GM18499 (cell line): Measurements from ENCODE around the gene TNFSF12.

Source experiments
- ATAC-seq: cut with Tn5 transposase; IDR thresholded peaks from one replicate; pipeline ENCODE4 v1.9.1; 2021; ENCODE audit warnings: moderate number of reproducible peaks; ENCODE audit not compliant: insufficient read depth, unreplicated experiment

Gene TNFSF12

DNA sequence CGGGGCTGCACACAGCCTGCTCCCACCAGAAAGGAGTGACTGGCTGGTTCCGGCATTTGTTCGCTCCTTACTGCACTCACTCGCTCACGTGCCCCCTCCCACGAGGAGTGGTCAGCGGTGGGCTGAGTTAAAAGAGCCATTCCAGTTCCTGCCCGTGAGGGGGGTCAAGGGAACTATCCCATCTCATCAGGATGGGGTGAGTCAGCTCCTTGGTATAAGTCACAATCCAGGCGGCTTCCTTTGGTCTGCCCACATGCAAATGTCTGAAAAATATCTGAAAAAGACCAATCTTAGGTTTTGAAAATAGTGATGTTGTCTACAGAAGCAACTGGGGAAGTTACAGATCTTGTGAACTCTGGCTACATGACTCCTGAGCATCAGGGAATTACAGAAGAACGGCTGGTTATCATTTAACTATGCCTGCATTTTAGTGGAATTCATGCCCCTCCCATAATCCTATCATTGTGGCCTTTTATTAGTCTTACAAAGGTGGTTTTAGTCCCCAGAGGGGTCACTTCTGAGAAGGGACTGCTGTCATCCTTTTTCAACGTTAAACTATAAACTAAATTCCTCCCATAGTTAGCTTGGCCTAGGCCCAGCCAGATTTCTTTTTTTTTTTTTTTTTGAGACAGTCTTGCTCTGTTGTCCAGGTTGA is 9.8 kb upstream of the TNFSF12 start:
- ATAC-seq = no peak

DNA sequence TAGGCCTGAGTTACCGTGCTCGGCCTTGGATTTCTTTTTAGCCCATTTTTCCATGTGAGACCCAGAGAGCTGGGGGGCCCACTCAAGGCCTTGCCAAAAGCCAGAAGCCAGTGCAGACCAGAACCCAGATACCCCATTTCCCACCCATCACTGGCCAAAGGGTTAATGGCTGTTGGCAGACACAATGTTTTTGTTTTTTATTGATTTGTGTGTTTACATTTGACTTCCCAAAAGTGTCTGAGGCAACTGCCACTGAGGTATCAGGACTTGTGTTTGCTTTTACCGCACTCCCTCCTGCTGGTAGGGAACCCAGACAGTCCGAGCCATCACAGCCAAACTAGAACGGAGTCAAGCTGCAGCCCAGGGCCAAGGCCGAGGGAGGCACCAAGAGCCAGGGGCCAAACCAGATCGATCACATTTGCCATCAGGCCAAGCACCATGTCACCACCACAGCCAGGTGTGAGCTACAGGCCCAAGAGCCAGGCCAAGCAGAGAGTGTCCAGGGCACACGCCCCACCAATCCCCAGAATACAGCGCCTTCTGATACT is 7.7 kb upstream of the TNFSF12 start:
- ATAC-seq = no peak

DNA sequence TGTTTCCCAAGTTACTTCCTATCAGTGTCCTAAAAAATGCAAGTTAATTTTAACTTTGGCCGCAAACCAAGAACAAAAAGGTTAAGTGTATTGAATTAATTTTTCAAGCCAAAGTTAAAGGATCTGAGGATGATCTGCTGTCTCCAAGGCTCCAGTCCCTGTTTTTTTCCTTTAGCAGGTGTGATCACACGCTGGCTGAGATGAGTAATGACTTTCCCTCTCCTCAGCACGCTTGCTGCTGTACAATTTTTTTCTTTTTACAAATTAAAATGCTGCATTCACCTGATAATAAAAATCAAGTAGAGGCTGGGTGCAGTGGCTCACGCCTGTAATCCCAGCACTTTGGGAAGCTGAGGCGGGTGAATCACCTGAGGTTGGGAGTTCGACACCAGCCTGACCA is 3.9 kb upstream of the TNFSF12 start:
- ATAC-seq = no peak

DNA sequence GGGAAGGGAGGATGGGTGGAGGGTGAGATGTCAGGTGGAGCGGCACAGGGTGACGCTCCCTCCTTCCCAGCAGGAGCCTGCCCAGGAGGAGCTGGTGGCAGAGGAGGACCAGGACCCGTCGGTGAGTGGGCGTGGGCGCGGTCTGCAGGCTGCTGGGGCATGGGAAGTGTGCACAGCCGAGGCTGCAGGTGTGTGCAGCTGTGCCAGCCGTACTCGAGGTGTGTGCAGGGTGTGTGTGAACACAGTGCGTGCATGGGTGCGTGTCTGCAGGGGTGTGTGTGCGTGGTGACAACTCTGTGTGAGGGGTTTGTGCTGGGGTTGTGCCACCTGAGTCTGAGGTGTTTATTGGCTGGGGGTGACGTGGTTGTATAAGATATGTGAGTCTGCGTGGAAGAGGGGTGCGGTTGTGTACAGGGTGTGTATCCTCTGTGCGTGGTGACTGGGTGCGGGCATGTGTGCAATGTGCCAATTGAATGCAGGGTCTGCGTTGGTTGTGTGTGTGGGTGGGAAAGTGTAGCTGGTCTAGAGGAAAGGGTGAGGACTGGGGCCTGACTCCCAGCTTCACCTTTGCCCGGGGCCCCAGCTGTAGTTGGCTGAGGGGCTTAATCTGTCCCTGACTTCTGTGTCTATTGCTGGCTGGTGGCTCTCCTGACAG is 670 bp downstream of the TNFSF12 start:
- no peak for ATAC-seq

DNA sequence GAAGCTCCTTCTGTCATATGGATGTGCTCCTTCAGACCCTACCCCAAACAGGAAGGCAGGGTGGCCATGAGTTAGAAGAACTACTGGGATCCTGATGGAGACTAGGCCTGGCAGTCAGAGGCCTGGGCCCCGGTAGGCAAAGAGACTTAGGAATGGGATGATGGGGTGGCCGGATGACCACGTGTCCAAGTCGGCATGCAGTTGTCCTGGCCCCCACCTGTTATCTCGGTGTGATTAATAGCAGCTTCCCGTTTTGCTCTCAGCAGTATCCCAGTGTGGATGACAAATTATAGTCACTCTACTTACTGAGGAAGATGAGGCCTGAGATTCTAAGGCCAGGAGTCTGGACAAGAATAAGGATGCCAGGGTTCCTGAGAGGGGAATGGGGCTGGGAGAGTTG is 1.5 kb downstream of the TNFSF12 start:
- no peak for ATAC-seq

DNA sequence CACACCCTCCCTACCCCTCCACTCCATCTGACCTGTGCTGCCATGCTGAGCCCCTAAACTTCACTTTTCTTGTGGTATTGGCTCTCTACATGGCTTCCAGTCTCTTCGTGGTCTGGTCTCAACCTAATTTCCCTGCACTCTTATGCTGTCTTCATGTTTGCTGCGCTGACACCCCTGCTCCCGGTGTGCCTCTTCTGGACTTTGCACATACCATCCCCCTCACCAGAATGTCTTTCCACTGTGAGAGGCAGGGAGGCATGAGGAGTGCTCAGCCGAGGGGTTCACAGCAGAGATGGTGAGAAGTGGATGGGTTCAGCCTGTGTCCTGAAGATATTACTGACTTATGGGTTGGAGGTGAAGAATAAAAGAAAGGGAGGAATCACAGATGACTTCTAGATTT is 2.5 kb downstream of the TNFSF12 start:
- no peak for ATAC-seq

DNA sequence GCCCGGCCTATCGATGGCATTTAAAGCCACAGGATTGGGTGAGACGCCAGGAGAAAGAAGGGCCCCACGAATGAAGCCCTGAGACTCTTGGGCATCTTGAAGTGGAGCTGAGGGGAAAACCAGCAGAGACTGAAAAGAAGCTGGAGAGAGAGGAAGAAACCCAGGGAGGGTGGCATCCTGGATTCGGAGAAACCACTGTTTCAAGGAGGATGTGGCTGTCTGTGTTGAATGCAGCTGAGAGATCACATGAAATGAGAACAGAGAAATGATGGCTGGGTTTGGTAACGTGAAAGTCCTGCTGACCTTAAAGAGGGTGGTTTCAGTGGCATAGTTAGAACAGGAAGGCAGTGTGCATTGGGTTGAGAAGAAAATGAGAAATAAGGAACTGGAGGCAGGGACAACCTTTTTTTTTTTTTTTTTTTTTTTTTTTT is 3.8 kb downstream of the TNFSF12 start:
- no peak for ATAC-seq

DNA sequence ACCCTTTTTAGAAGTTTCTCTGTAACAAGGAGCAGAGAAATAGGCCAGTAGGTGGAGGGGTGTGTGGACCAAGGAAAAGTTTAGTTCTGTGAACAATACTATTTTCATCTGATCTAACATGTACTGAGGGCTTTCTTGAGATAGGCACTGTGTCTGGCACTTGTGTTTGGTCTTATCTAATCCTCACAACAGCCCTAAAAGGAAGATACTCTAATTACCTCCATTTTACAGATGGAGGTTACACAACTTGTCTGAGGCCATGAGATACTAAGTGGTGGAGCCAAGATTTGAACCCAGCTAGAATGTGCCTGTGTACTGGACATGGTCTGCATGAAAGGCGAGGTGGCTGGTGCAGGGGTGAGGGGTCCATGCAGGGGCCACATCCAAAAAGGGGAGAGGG is 4.5 kb downstream of the TNFSF12 start:
- ATAC-seq = no peak

DNA sequence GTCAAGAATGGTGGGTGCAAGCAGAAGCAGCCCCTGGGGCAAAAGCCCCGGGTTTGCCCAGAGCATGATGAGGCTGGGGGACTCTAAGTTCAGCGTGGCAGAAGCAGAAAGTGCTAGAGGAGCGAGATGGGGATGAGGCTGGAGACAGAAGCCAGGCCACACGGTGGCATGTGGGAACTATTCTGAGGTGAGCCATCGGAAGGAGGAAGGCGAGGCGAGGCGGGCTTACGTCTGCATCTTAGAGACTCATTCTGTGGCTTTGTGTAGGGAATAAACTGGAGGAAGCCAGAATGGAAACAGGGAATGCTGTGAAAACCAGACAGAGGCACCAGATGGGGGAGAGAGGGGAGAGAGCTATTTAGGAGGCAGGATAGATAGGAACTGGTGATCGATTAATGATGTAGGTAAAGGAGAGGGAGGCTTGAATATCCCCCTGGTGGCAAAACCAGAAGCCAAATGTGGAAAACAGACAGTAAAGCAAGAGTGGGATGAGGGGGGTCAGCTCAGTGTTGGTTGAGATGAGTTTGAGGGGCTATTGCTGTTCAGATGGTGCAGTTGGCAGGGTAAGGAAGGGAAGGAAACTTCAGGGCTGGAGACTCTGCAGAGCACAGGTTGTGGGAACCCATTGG is 6.6 kb downstream of the TNFSF12 start:
- ATAC-seq = no peak

DNA sequence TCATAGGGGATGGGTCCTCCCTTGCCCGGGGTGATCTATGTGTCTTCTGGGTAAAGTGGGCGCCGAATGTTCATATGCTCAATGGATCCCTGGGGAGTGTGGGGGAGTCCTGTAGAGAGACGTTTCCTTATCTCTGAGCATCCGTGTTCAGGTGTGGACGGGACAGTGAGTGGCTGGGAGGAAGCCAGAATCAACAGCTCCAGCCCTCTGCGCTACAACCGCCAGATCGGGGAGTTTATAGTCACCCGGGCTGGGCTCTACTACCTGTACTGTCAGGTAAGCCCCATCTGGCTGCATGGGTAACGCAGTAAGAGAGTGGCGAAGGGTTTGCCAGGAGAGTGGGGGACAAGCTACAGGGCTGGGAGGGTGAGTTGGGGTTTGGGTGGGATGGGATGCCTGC is 7.8 kb downstream of the TNFSF12 start:
- ATAC-seq = no peak

DNA sequence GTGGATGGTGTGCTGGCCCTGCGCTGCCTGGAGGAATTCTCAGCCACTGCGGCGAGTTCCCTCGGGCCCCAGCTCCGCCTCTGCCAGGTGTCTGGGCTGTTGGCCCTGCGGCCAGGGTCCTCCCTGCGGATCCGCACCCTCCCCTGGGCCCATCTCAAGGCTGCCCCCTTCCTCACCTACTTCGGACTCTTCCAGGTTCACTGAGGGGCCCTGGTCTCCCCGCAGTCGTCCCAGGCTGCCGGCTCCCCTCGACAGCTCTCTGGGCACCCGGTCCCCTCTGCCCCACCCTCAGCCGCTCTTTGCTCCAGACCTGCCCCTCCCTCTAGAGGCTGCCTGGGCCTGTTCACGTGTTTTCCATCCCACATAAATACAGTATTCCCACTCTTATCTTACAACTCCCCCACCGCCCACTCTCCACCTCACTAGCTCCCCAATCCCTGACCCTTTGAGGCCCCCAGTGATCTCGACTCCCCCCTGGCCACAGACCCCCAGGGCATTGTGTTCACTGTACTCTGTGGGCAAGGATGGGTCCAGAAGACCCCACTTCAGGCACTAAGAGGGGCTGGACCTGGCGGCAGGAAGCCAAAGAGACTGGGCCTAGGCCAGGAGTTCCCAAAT is 8.4 kb downstream of the TNFSF12 start:
- no peak for ATAC-seq

DNA sequence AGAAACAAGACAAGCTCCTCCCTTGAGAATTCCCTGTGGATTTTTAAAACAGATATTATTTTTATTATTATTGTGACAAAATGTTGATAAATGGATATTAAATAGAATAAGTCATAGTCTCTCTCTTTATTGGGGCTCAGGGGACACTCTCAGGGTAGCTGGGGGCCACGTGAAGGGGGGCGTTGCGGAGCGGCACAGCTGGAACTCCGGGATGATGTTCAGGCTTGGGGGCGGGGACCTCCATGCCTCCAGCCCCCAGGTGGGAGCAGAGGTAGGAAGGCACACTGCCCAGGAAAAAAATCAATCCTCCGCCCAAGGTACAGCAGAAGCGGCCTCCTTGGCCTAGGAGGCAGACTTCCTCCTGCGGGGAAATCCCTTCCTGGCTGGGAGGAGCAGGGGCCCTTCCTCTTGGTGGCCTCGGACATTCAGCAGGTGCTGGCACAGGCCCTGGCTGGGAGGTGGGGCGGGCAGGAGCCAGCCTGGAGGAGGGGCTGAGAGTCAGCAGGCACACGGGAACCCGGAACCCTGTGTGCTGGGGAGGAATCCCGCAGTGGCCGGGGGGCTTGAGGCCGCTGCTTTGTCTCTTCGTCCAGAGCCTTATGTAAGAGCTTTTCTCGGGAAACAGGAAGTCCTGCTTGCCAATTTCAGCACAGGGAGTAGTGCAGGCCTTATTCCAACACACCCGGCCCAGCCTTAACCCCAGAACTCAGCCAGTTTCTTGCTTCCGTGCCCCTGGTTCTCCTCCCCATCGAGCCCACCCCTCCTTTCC is 9.1 kb downstream of the TNFSF12 start:
- ATAC-seq = no peak

DNA sequence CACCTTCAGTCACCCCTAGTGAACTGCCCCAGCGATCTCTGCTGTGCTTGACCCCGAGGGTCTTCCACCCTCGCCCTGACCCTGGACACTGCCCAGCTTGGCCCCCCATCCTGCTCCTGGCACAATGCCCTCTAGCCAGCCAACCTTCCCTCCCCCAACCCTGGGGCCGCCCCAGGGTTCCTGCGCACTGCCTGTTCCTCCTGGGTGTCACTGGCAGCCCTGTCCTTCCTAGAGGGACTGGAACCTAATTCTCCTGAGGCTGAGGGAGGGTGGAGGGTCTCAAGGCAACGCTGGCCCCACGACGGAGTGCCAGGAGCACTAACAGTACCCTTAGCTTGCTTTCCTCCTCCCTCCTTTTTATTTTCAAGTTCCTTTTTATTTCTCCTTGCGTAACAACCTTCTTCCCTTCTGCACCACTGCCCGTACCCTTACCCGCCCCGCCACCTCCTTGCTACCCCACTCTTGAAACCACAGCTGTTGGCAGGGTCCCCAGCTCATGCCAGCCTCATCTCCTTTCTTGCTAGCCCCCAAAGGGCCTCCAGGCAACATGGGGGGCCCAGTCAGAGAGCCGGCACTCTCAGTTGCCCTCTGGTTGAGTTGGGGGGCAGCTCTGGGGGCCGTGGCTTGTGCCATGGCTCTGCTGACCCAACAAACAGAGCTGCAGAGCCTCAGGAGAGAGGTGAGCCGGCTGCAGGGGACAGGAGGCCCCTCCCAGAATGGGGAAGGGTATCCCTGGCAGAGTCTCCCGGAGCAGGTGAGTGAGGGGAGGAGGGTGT is 9.9 kb downstream of the TNFSF12 start, which contains the start of gene TNFSF13:
TSS of gene TNFSF13 (plus strand) at position 207 of the 776 bp plus-strand sequence. CDS start at position 497, 290 bp downstream.
- ATAC-seq = no peak

DNA sequence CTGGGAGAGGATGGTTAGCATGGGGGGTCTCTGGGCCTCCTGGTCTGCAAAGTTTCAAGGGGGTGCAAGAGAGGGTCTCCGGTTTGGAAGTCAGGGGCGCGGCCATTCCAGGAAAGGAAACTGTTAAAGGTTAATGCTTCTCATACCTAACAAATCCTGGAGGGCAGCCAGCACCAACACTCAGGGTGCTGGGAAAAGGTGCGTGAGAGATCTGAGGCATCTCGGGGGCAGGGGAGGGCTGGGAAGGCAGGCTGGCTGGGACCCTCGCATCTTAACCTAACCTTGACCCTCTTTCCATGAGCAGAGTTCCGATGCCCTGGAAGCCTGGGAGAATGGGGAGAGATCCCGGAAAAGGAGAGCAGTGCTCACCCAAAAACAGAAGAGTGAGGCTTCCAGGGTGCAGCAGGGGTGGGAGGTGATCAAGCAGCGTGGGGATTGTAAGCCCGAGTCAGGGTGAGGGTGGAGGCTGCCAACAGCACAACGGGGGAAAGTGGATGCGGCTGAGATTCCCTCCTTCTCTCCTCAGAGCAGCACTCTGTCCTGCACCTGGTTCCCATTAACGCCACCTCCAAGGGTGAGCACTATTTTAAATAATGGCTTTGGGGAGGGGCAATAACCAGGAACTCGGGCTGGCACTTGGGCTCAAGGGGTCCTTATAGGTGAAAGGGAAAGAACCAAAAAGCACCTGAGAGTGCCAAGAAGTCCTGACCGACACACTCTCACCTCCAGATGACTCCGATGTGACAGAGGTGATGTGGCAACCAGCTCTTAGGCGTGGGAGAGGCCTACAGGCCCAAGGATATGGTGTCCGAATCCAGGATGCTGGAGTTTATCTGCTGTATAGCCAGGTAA is 10.7 kb downstream of the TNFSF12 start:
- ATAC-seq = no peak

DNA sequence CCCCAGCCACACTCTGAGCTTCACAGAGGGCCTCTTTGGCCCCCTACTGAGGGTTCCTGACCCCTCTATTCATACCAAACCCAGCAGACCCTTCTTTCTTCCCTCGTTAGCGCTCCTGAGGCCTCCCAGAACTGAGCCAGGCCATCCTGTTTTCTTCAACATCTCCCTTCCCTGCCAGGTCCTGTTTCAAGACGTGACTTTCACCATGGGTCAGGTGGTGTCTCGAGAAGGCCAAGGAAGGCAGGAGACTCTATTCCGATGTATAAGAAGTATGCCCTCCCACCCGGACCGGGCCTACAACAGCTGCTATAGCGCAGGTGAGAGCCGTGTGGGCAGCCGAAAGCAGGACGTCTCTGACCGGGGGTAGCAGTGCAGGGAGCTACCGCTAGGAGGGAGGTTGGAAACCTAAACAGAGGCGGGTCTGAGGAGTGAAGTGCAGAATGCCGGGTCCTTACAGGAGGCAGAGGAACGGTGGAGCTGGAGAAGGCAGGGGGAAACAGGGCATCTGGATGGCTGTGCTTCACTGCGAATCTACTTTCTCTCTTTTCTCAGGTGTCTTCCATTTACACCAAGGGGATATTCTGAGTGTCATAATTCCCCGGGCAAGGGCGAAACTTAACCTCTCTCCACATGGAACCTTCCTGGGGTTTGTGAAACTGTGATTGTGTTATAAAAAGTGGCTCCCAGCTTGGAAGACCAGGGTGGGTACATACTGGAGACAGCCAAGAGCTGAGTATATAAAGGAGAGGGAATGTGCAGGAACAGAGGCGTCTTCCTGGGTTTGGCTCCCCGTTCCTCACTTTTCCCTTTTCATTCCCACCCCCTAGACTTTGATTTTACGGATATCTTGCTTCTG is 11.5 kb downstream of the TNFSF12 start:
- no peak for ATAC-seq

DNA sequence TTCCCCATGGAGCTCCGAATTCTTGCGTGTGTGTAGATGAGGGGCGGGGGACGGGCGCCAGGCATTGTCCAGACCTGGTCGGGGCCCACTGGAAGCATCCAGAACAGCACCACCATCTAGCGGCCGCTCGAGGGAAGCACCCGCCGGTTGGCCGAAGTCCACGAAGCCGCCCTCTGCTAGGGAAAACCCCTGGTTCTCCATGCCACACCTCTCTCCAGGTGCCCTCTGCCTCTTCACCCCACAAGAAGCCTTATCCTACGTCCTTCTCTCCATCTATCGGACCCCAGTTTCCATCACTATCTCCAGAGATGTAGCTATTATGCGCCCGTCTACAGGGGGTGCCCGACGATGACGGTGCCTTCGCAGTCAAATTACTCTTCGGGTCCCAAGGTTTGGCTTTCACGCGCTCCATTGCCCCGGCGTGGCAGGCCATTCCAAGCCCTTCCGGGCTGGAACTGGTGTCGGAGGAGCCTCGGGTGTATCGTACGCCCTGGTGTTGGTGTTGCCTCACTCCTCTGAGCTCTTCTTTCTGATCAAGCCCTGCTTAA is 12.2 kb downstream of the TNFSF12 start:
- ATAC-seq = no peak

DNA sequence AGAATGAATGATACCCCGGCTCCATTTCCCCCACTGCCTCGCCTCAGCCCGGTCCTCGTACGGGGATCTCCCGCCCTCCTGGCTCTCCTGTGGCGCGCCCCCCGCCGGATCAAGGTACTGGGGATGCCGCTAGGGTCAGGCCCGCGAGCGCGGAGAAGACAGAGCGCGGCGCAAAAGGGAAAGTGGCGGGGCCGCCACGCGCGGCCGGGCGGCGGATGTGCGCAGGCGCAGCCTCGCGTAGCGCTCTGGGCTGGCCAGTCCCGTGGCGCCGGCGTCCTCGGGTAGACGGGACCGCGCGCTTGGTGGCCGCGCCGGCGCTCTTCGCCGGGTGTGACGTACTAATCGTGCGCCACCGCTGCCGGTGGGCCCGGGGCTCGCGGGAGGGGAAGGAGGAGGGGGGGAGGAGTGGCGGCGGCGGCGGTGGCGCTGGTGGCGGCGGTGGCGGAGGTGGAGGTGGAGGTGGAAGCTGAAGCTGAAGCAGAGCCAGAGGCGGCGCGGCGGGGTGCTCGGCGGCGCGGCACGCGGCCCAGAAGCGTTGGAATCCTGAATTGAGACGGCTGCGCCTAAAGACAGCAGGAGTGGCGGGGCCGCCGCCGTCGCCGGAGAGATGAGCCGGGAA is 12.8 kb downstream of the TNFSF12 start, which contains the start of gene SENP3:
TSS of gene SENP3 (plus strand) at position 331 of the 619 bp plus-strand sequence. CDS start 1,158 bp downstream, outside the sequence.
- no peak for ATAC-seq
